Activated CD8-positive, alpha-beta T cell treated with anti-CD3 and anti-CD28 coated beads for 36 hours (primary cell): ENCODE results near the gene ULK3. TPM values are rescaled to one million over a fixed set of nuclear protein-coding genes. Genes with fewer than 3 reads are reported as not detected.

ENCODE experiments used
- ATAC-seq: fragments of 200-7000 bp; cut with Tn5 transposase; one replicate; pipeline ENCODE4 v1.10.0; 2021; ENCODE audit warnings: mild to moderate bottlenecking, moderate library complexity
- CTCF ChIA-PET: fragments of 350-600 bp; sonication (Branson Sonifier 250); formaldehyde crosslinking; loops from one replicate; lab custom pipeline; 2021; ENCODE audit warnings: antibody characterized with exemption; lab: Charles Lee
- POLR2A ChIA-PET: fragments of 350-600 bp; sonication (Branson Sonifier 250); formaldehyde crosslinking; loops from one replicate; lab custom pipeline; 2021; ENCODE audit warnings: antibody characterized with exemption; lab: Charles Lee
- DNase-seq: peaks from one replicate; pipeline ENCODE4 v3.0.0-alpha.2; 2020
- H3K27ac Mint-ChIP-seq: one replicate; pipeline ENCODE4 v1.8.0; 2021; ENCODE audit warnings: mild to moderate bottlenecking, mixed read lengths
- H3K27me3 Mint-ChIP-seq: one replicate; pipeline ENCODE4 v1.8.0; 2021; ENCODE audit warnings: mixed read lengths
- H3K36me3 Mint-ChIP-seq: one replicate; pipeline ENCODE4 v1.8.0; 2021; ENCODE audit warnings: low read depth, mixed read lengths
- H3K4me1 Mint-ChIP-seq: one replicate; pipeline ENCODE4 v1.8.0; 2021; ENCODE audit warnings: low read depth, mixed read lengths
- H3K4me3 Mint-ChIP-seq: one replicate; pipeline ENCODE4 v1.8.0; 2021; ENCODE audit warnings: mild to moderate bottlenecking, moderate library complexity, mixed read lengths
- H3K9me3 Mint-ChIP-seq: one replicate; pipeline ENCODE4 v1.8.0; 2021; ENCODE audit warnings: mixed read lengths
- CTCF ChIP-seq: fragments of 200-600 bp; IDR thresholded peaks from one replicate; pipeline ENCODE4 v1.8.0; 2022; ENCODE audit warnings: antibody characterized with exemption, mild to moderate bottlenecking
- intact Hi-C: fragments of 100-400 bp; cut with micrococcal nuclease; formaldehyde crosslinking; loops from one replicate; pipeline ENCODE4 v1.10.0; 2022
- total RNA-seq, 2 experiments: library from RNA; stranded (reverse); gene quantifications; one replicate each; pipeline ENCODE4 v1.2.3, GENCODE V29; 2021

The ULK3 gene
- total RNA-seq, 2 experiments from 2014 or later = 45.9 to 49.3 TPM

- peak overlapping the region; percentile 98 for H3K4me3 Mint-ChIP-seq
- no peak for TF ChIP-seq CTCF
- CTCF ChIA-PET = interaction anchor here (0.9 to 30.3 kb wide), 9 partner anchors 4 to 169 kb away, joined by 3 to 1327 read pairs (median 9); partner anchors contain the start of genes CSK and ULK3
- DNase-seq = peak; percentile 24
- H3K9me3 Mint-ChIP-seq = no peaks in the 10 kb centered on the region
- no peak for ATAC-seq
- intact Hi-C loops = no loop called here
- H3K27me3 Mint-ChIP-seq = no peaks in the 10 kb centered on the region
- H3K4me1 Mint-ChIP-seq = peaks cover 83% of the 10 kb centered on the region
- peaks cover 55% of the 10 kb centered on the region for H3K36me3 Mint-ChIP-seq
- H3K27ac Mint-ChIP-seq = peak overlapping the region; percentile 83
- POLR2A ChIA-PET = interaction anchor here (0.6 to 16.0 kb wide), 5 partner anchors 12 to 161 kb away, joined by 3 to 410 read pairs (median 3); partner anchors contain the start of gene CSK
Measured at GRCh38 chr15:74792227-74793016, 50.5 kb downstream of the ULK3 start.

GRCh38 chr15:74791667-74792066 is 51.3 kb downstream of the ULK3 start:
- POLR2A ChIA-PET = interaction anchor here (16.0 kb wide), 1 partner anchor 13 kb away, joined by 410 read pairs; the partner anchor contains the start of gene CSK
- intact Hi-C loops = no loop called here
- CTCF ChIA-PET = interaction anchor here (2.3 to 30.3 kb wide), 4 partner anchors 3 to 157 kb away, joined by 9 to 1327 read pairs (median 670); partner anchors contain the start of genes CSK and ULK3
- peaks cover 58% of the 10 kb centered on the region for H3K36me3 Mint-ChIP-seq
- no peak for TF ChIP-seq CTCF
- H3K4me3 Mint-ChIP-seq = peak overlapping the region; percentile 98
- no peaks in the 10 kb centered on the region for H3K9me3 Mint-ChIP-seq
- ATAC-seq (no peak), DNase-seq (no peak)
- H3K4me1 Mint-ChIP-seq = peaks cover 86% of the 10 kb centered on the region
- no peaks in the 10 kb centered on the region for H3K27me3 Mint-ChIP-seq
- peak overlapping the region; percentile 83 for H3K27ac Mint-ChIP-seq

- Mint-ChIP-seq H3K4me3 (peak overlapping the region; percentile 98), H3K27me3 (no peaks in the 10 kb centered on the region), H3K9me3 (no peaks in the 10 kb centered on the region), H3K4me1 (peaks cover 80% of the 10 kb centered on the region), H3K27ac (peak overlapping the region; percentile 83), H3K36me3 (peaks cover 57% of the 10 kb centered on the region)
- CTCF ChIA-PET = interaction anchor here (2.3 to 30.3 kb wide), 3 partner anchors 2 to 156 kb away, joined by 9 to 1327 read pairs (median 1327); partner anchors contain the start of gene CSK
- TF ChIP-seq CTCF = no peak
- ATAC-seq (no peak), DNase-seq (no peak)
- POLR2A ChIA-PET = interaction anchor here (1.5 to 16.0 kb wide), 2 partner anchors 8 to 13 kb away, joined by 8 to 410 read pairs; partner anchors contain the start of gene CSK
- intact Hi-C loops = no loop called here
Measured at GRCh38 chr15:74791007-74791406, 51.9 kb downstream of the ULK3 start.

- DNase-seq = peak; percentile 68
- POLR2A ChIA-PET = interaction anchor here (1.5 to 16.0 kb wide), 2 partner anchors 9 to 12 kb away, joined by 8 to 410 read pairs; partner anchors contain the start of gene CSK
- TF ChIP-seq CTCF = no peak
- CTCF ChIA-PET = interaction anchor here (0.8 to 30.3 kb wide), 4 partner anchors 2 to 156 kb away, joined by 3 to 1327 read pairs (median 668); partner anchors contain the start of gene CSK
- Mint-ChIP-seq H3K36me3 (peaks cover 60% of the 10 kb centered on the region), H3K4me3 (peak overlapping the region; percentile 98), H3K27me3 (no peaks in the 10 kb centered on the region), H3K27ac (peak overlapping the region; percentile 98), H3K4me1 (peaks cover 78% of the 10 kb centered on the region), H3K9me3 (no peaks in the 10 kb centered on the region)
- ATAC-seq = no peak
- intact Hi-C loops = no loop called here
Measured at GRCh38 chr15:74790080-74790916, 52.7 kb downstream of the ULK3 start.
